Fibroblast of skin of abdomen (primary cell): ENCODE measurements around the gene SSX4B. TPM values are rescaled to one million over a fixed set of nuclear protein-coding genes. Genes with fewer than 3 reads are reported as not detected.
"Not testable (repeated sequence)": the region's sequence is repeated elsewhere in the genome, so short reads cannot be mapped to it uniquely, and the experiment has no call there.

Experiments used
- DNase-seq: peaks from one replicate; pipeline ENCODE4 v3.0.0-alpha.2; 2013
- polyA plus RNA-seq, 2 experiments: library from polyadenylated mRNA; unstranded; fragments of 120-200 nt; gene quantifications; one replicate each; pipeline ENCODE4 v1.2.1, GENCODE V29; 2013; ENCODE audit not compliant: insufficient read length in 2 of 2

The SSX4B gene, protein sequence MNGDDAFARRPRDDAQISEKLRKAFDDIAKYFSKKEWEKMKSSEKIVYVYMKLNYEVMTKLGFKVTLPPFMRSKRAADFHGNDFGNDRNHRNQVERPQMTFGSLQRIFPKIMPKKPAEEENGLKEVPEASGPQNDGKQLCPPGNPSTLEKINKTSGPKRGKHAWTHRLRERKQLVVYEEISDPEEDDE
- not detected for polyA plus RNA-seq (2013, experiment 1 of 2; ENCODE audit: insufficient read length)
- not detected for polyA plus RNA-seq (2013, experiment 2 of 2; ENCODE audit: insufficient read length)

DNA sequence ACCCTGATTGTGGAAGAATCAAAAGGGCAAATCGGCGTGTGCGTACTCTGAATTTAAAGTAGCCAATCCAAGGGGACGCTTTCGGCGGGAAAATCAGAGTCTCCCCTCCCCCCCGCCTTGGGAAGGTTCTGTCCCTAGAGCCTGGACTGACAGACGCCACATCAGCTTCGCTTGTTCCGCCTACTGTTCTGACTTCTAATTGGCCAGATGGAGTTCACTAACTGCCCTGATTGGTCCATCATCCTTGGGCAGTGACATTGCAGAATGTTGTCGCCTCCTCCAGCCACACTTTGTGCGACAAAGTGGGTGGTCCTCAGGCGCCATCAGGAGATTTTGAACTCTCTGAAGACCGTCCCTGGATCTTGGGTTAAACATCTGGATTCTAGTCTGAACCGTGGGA is at the start of gene SSX4B:
Gene SSX4B, minus strand, starts transcription at position 101 of the 400 bp plus-strand sequence. CDS start 588 bp downstream, outside the sequence.
- DNase-seq = not testable (repeated sequence)

- no peak for DNase-seq
Observed at GRCh38 chrX:48460606-48461005, 48.8 kb upstream of the SSX4B start.

DNA sequence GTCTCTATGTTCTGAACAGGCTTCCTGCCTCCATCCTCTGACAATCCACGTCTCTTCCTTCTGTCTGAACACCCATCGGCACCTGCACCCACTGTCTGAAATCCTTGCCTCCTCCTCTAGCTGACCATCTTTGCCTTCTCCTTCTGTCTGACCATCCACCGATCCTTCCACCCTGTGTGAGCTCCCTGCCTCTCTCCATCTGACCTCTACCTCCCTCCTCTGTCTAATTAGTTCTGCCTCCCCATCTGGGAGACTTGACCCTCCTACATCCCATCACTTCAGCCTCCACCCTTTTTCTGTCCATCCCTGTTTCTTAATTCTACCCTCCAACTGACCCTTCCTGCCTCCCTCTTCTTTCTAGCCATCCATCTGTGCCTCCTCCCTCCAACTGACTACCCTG is 48.3 kb upstream of the SSX4B start:
- no peak for DNase-seq

DNA sequence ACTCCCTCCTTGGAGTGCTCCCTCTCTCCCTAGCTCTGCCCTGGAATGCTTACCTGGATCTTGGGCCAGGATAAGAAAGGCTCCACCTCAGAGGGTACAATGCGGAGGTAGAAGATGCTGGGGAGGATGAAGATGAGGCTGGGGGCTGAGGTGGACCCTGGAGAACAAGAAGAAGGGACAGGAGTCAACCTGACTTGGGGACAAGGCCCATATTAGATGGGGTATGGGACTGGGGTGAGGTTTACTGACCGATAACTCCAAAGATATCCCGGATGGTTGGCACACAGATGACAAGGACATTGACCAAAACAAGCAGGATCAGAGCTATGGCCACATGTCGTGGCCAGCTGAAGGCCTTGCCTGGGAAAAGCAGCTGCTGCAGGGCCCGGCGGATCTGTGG is 47.7 kb upstream of the SSX4B start:
- no peak for DNase-seq

- no peak for DNase-seq
Observed at GRCh38 chrX:48458711-48459110, 47.0 kb upstream of the SSX4B start.

- DNase-seq = no peak
Observed at GRCh38 chrX:48456628-48457331, 45.0 kb upstream of the SSX4B start.

DNA sequence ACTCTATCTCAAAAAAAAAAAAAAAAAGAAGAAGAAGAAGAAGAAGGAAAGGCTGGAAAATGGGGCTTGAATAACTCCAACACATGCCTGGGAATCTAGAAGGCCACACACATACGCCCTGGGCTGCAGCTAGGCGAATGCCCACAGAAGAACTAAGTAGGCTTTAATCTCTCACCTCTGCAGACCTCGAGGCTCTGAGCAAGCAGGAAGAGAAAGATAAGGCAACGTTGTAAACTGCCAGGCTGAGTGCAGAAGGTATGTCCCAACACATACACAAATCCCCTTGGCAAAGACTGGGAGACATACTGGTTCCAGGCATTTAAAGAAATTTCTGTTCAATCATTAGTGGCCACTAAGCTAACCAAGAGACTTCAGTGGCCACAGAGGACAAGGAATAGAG is 39.9 kb upstream of the SSX4B start:
- DNase-seq = no peak

- DNase-seq = no peak
Observed at GRCh38 chrX:48450076-48450475, 38.3 kb upstream of the SSX4B start.

DNA sequence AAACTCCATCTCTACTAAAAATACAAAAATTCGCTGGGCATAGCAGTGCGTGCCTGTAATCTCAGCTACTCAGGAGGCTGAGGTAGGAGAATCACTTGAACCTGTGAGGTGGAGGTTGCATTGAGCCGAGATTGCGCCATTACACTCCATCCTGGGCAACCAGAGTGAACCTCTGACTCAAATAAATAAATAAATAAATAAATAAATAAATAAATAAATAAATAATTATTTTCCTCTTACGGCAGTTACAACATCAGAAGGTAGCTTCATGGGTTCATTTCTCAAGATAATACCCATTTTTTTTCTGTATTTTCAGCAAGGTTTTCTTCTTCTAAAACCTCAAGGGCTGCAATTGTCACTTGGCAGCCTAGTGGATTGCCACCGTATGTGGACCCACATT is 35.4 kb upstream of the SSX4B start:
- DNase-seq = not testable (repeated sequence)

- not testable (repeated sequence) for DNase-seq
Observed at GRCh38 chrX:48433713-48434112, 22.0 kb upstream of the SSX4B start.

DNA sequence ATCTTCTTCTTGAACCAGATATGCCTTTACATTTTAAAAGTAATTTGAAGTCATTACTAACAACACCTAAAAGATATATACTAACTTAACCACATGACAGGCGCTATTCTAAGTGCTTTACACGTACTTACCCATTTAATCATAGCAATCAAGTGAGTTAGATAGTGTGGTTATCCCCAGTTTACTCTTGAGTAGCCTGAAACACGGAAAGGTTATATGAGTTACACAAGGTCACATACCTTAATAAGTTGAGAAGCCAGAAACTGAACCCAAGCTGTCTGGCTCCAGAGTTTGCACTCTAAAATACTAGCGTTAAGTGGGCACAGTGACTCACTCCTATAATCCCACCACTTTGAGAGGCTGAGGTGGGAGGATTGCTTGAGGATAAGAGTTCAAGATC is 18.4 kb upstream of the SSX4B start:
- not testable (repeated sequence) for DNase-seq

- not testable (repeated sequence) for DNase-seq
Observed at GRCh38 chrX:48429606-48430005, 17.8 kb upstream of the SSX4B start.

- not testable (repeated sequence) for DNase-seq
Observed at GRCh38 chrX:48427027-48427716, 15.4 kb upstream of the SSX4B start.

GRCh38 chrX:48397825-48398224 is 13.9 kb downstream of the SSX4B start:
- not testable (repeated sequence) for DNase-seq

DNA sequence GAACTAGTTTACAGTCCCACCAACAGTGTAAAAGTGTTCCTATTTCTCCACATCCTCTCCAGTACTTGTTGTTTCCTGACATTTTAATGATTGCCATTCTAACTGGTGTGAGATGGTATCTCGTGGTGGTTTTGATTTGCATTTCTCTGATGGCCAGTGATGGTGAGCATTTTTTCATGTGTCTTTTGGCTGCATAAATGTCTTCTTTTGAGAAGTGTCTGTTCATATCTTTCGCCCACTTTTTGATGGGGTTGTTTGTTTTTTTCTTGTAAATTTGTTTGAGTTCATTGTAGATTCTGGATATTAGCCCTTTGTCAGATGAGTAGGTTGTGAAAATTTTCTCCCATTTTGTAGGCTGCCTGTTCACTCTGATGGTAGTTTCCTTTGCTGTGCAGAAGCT is 14.8 kb downstream of the SSX4B start:
- not testable (repeated sequence) for DNase-seq

GRCh38 chrX:48383239-48383638 is 28.5 kb downstream of the SSX4B start, which contains the start of gene SSX4:
Gene SSX4, plus strand, starts transcription at chrX:48383539. Its CDS starts 515 bp downstream, at chrX:48384054.
- DNase-seq = not testable (repeated sequence)

GRCh38 chrX:48370408-48370807 is 41.4 kb downstream of the SSX4B start:
- not testable (repeated sequence) for DNase-seq

- not testable (repeated sequence) for DNase-seq
Observed at GRCh38 chrX:48367717-48368408, 43.9 kb downstream of the SSX4B start.

GRCh38 chrX:48359281-48359680 is 52.5 kb downstream of the SSX4B start:
- DNase-seq = not testable (repeated sequence)

- DNase-seq = no peak
Observed at GRCh38 chrX:48357681-48358080, 54.1 kb downstream of the SSX4B start.

DNA sequence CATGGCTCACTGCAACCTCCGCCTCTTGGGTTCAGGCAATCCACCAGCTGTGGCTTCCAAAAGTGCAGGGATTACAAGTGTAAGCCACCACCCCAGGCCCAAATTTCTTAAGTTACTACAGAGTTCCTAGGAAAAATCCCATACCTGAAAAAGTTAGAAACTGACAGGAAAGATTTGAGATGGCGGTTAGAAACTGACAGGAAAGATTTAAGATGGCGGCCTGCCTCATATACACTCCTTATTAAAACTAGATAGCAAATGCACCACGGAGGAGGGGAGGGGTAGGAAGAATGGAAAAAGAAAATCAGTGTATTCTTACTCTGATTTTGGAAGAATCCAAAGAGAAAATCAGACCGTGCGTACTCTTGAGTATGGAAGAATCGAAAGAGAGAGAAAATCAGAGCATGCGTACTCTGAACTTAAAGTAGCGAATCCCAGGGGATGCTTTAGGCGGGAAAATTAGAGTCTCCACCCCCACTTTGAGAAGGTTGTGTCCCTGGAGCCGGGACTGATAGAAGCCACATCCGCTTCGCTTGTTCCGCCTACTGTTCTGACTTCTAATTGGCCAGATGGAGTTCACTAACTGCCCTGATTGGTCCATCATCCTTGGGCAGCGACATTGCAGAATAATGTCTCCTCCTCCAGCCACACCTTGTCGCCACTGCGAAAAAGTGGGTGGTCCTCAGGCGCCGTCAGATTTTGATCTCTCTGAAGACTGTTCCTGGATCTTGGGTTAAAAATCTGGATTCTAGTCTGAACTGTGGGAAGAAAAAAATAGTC is 55.3 kb downstream of the SSX4B start, which contains the start of gene SSX3:
Gene SSX3, minus strand, starts transcription at position 389 of the 780 bp plus-strand sequence. CDS start 1,454 bp downstream, outside the sequence.
- not testable (repeated sequence) for DNase-seq
